ENCODE data around the gene KIFC3.

KIFC3 gene

GRCh38 chr16:57807968-57808528 is 5.8 kb upstream of the KIFC3 start:
- DNase-seq (ENCODE audit: low read depth in 1 of 2, low spot score in 1 of 2) = peak; percentile 76 to 77
- in situ Hi-C loops (cut with HindIII; ENCODE audit: low pct_unique_long_range_greater_than_20kb, low sequenced_read_pairs) = no loop called here
- TF ChIP-seq JUND (IDR thresholded peaks at IDR 0.05; ENCODE audit: low read depth) = no peak

- no peak for TF ChIP-seq JUND (IDR thresholded peaks at IDR 0.05; ENCODE audit: low read depth)
- DNase-seq (ENCODE audit: low read depth in 1 of 2, low spot score in 1 of 2) = no peak
- in situ Hi-C loops (cut with HindIII; ENCODE audit: low pct_unique_long_range_greater_than_20kb, low sequenced_read_pairs) = no loop called here
Measured at GRCh38 chr16:57807252-57807967, 5.1 kb upstream of the KIFC3 start.

- no peak for DNase-seq (ENCODE audit: low read depth in 1 of 2, low spot score in 1 of 2)
- no peak for TF ChIP-seq JUND (IDR thresholded peaks at IDR 0.05; ENCODE audit: low read depth)
- in situ Hi-C loops (cut with HindIII; ENCODE audit: low pct_unique_long_range_greater_than_20kb, low sequenced_read_pairs) = no loop called here
Measured at GRCh38 chr16:57805176-57805575, 2.9 kb upstream of the KIFC3 start.

GRCh38 chr16:57804111-57804837 is 2.0 kb upstream of the KIFC3 start:
- no peak for TF ChIP-seq JUND (IDR thresholded peaks at IDR 0.05; ENCODE audit: low read depth)
- in situ Hi-C loops (cut with HindIII; ENCODE audit: low pct_unique_long_range_greater_than_20kb, low sequenced_read_pairs) = no loop called here
- no peak for DNase-seq (ENCODE audit: low read depth in 1 of 2, low spot score in 1 of 2)

GRCh38 chr16:57803134-57803990 is 1.1 kb upstream of the KIFC3 start:
- DNase-seq (ENCODE audit: low read depth in 1 of 2, low spot score in 1 of 2) = no peak
- no peak for TF ChIP-seq JUND (IDR thresholded peaks at IDR 0.05; ENCODE audit: low read depth)
- in situ Hi-C loops (cut with HindIII; ENCODE audit: low pct_unique_long_range_greater_than_20kb, low sequenced_read_pairs) = no loop called here

- no peak for DNase-seq (ENCODE audit: low read depth in 1 of 2, low spot score in 1 of 2)
- in situ Hi-C loops (cut with HindIII; ENCODE audit: low pct_unique_long_range_greater_than_20kb, low sequenced_read_pairs) = no loop called here
- TF ChIP-seq JUND (IDR thresholded peaks at IDR 0.05; ENCODE audit: low read depth) = no peak
Measured at GRCh38 chr16:57801809-57802340, 416 bp downstream of the KIFC3 start.

GRCh38 chr16:57801098-57801808 is 1.0 kb downstream of the KIFC3 start:
- TF ChIP-seq JUND (IDR thresholded peaks at IDR 0.05; ENCODE audit: low read depth) = no peak
- in situ Hi-C loops (cut with HindIII; ENCODE audit: low pct_unique_long_range_greater_than_20kb, low sequenced_read_pairs) = no loop called here
- DNase-seq (ENCODE audit: low read depth in 1 of 2, low spot score in 1 of 2) = peak in 1 of 2 experiments; percentile 51

GRCh38 chr16:57800200-57801097 is 1.8 kb downstream of the KIFC3 start:
- DNase-seq (ENCODE audit: low read depth in 1 of 2, low spot score in 1 of 2) = no peak
- no peak for TF ChIP-seq JUND (IDR thresholded peaks at IDR 0.05; ENCODE audit: low read depth)
- in situ Hi-C loops (cut with HindIII; ENCODE audit: low pct_unique_long_range_greater_than_20kb, low sequenced_read_pairs) = no loop called here

GRCh38 chr16:57799600-57800199 is 2.6 kb downstream of the KIFC3 start:
- in situ Hi-C loops (cut with HindIII; ENCODE audit: low pct_unique_long_range_greater_than_20kb, low sequenced_read_pairs) = no loop called here
- no peak for DNase-seq (ENCODE audit: low read depth in 1 of 2, low spot score in 1 of 2)
- TF ChIP-seq JUND (IDR thresholded peaks at IDR 0.05; ENCODE audit: low read depth) = no peak

GRCh38 chr16:57798953-57799599 is 3.2 kb downstream of the KIFC3 start:
- DNase-seq (ENCODE audit: low read depth in 1 of 2, low spot score in 1 of 2) = no peak
- TF ChIP-seq JUND (IDR thresholded peaks at IDR 0.05; ENCODE audit: low read depth) = no peak
- in situ Hi-C loops (cut with HindIII; ENCODE audit: low pct_unique_long_range_greater_than_20kb, low sequenced_read_pairs) = no loop called here

All from T47D (cell line).